C4-2B (cell line): ENCODE results near the gene KCNIP4.

Source experiments
- ZFX ChIP-seq: fragments of 450-650 bp; IDR thresholded peaks from 2 replicates; pipeline ENCODE4 v1.6.1; 2017
- TF ChIP-seq, protein P1 (sequence below): fragments of 450-650 bp; conservative IDR thresholded peaks from 2 replicates; pipeline ENCODE4 v1.5.1; 2017; ENCODE audit warnings: mild to moderate bottlenecking

DNA sequence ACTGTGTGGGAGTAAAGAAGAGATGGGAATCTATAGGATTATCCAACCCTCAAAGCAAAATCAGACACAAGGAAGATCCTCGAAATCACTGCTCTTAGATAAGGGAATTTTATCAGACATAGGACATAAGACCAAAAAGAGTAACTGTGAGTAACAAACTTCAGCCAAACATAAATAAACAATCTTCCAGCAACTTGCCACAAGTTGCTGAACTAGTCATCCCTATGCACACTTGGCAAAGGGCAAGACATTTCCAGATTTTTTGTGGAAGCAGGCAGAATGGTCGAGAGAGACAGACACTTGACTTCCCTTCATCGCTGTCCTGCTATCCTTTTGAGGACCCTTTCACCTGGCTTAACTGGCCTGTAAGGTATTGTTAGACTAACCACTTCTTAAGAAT, 89.6 kb downstream of the KCNIP4 start:
- TF ChIP-seq, protein P1, sequence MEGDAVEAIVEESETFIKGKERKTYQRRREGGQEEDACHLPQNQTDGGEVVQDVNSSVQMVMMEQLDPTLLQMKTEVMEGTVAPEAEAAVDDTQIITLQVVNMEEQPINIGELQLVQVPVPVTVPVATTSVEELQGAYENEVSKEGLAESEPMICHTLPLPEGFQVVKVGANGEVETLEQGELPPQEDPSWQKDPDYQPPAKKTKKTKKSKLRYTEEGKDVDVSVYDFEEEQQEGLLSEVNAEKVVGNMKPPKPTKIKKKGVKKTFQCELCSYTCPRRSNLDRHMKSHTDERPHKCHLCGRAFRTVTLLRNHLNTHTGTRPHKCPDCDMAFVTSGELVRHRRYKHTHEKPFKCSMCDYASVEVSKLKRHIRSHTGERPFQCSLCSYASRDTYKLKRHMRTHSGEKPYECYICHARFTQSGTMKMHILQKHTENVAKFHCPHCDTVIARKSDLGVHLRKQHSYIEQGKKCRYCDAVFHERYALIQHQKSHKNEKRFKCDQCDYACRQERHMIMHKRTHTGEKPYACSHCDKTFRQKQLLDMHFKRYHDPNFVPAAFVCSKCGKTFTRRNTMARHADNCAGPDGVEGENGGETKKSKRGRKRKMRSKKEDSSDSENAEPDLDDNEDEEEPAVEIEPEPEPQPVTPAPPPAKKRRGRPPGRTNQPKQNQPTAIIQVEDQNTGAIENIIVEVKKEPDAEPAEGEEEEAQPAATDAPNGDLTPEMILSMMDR: no peak
- TF ChIP-seq ZFX: no peak
